ENCODE results near the gene RPGR.

DNA sequence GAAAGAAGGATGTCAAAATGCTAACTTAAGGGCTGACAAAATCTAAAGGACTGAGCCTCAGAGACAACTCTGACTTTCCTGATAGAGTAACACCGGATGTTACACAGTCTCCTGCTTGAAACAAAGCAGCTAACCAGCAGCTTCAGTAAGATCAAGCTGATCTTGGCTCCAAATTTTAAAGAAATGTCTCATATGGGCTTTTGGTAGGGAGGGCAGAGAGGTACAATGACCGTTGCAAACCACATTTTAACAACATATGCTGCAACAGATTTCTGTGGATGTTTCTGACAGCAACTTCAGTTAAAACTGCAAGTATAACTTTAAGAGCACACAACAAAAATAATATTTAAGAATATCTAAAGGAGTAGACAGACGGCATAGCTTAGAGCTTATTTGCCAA, 9.1 kb downstream of the RPGR start:
- TF ChIP-seq, protein P1, sequence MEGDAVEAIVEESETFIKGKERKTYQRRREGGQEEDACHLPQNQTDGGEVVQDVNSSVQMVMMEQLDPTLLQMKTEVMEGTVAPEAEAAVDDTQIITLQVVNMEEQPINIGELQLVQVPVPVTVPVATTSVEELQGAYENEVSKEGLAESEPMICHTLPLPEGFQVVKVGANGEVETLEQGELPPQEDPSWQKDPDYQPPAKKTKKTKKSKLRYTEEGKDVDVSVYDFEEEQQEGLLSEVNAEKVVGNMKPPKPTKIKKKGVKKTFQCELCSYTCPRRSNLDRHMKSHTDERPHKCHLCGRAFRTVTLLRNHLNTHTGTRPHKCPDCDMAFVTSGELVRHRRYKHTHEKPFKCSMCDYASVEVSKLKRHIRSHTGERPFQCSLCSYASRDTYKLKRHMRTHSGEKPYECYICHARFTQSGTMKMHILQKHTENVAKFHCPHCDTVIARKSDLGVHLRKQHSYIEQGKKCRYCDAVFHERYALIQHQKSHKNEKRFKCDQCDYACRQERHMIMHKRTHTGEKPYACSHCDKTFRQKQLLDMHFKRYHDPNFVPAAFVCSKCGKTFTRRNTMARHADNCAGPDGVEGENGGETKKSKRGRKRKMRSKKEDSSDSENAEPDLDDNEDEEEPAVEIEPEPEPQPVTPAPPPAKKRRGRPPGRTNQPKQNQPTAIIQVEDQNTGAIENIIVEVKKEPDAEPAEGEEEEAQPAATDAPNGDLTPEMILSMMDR (IDR thresholded peaks at IDR 0.05; ENCODE audit: low read depth, low read length): no peak
- peak; percentile 51; the same call in 1 of the 2 replicates for TF ChIP-seq MYC (IDR thresholded peaks at IDR 0.05; ENCODE audit: low read depth, low read length)
